CD4-positive, alpha-beta T cell (primary cell): ENCODE data around the gene PRTFDC1. TPM values are rescaled to one million over a fixed set of nuclear protein-coding genes. Genes with fewer than 3 reads are reported as not detected.

Experiments used
- ATAC-seq: fragments of 200-7000 bp; cut with Tn5 transposase; one replicate; pipeline ENCODE4 v1.10.0; 2022; ENCODE audit warnings: mild to moderate bottlenecking; ENCODE audit not compliant: poor library complexity
- CTCF ChIA-PET: fragments of 350-600 bp; sonication (Branson Sonifier 250); formaldehyde crosslinking; loops from one replicate; lab custom pipeline; 2021; ENCODE audit warnings: antibody characterized with exemption, inconsistent platforms; lab: Charles Lee
- POLR2A ChIA-PET: fragments of 350-600 bp; sonication (Branson Sonifier 250); formaldehyde crosslinking; loops from one replicate; lab custom pipeline; 2021; ENCODE audit warnings: antibody characterized with exemption, inconsistent platforms; lab: Charles Lee
- DNase-seq, 14 experiments: peaks; one replicate each; pipeline ENCODE4 v3.0.0-alpha.2; 2013 to 2020; ENCODE audit warnings: mixed read lengths in 2 of 14
- H3K27ac ChIP-seq, 2 donors: one replicate each; pipeline versions ENCODE4 v1.5.1 to v1.7.0; 2013; ENCODE audit warnings: low read length in 2 of 2, low read depth in 1 of 2, mild to moderate bottlenecking in 1 of 2
- H3K27me3 ChIP-seq, 2 experiments: 1 replicate in 1 of 2; 2 replicates in 1 of 2; pipeline versions ENCODE4 v1.6.1 to v1.7.0; 2013; ENCODE audit warnings: low read length in 2 of 2, control low read depth in 1 of 2, mild to moderate bottlenecking in 1 of 2, moderate library complexity in 1 of 2; ENCODE audit not compliant: insufficient read depth in 2 of 2, control insufficient read depth in 1 of 2
- H3K36me3 ChIP-seq: one replicate; pipeline ENCODE4 v1.6.1; 2013; ENCODE audit warnings: low read length, control low read depth; ENCODE audit not compliant: insufficient read depth
- H3K4me1 ChIP-seq: one replicate; pipeline ENCODE4 v1.6.1; 2013; ENCODE audit warnings: low read length, control low read depth; ENCODE audit not compliant: insufficient read depth
- H3K4me3 ChIP-seq: one replicate; pipeline ENCODE4 v1.5.1; 2013; ENCODE audit warnings: mild to moderate bottlenecking, low read length, moderate library complexity
- H3K9me3 ChIP-seq, 2 experiments: 1 replicate in 1 of 2; 2 replicates in 1 of 2; pipeline versions ENCODE4 v1.6.1 to v1.7.0; 2013; ENCODE audit warnings: low read length in 2 of 2, mild to moderate bottlenecking in 2 of 2, control low read depth in 1 of 2, moderate library complexity in 1 of 2; ENCODE audit not compliant: control insufficient read depth in 1 of 2, insufficient read depth in 1 of 2
- H3K27ac Mint-ChIP-seq: one replicate; pipeline ENCODE4 v1.8.0; 2020; ENCODE audit warnings: mixed read lengths
- H3K27me3 Mint-ChIP-seq: one replicate; pipeline ENCODE4 v1.8.0; 2021; ENCODE audit warnings: mixed read lengths
- H3K36me3 Mint-ChIP-seq: one replicate; pipeline ENCODE4 v1.8.0; 2021; ENCODE audit warnings: low read depth, mixed read lengths
- H3K4me1 Mint-ChIP-seq: one replicate; pipeline ENCODE4 v1.8.0; 2021; ENCODE audit warnings: low read depth, mixed read lengths
- H3K4me3 Mint-ChIP-seq: one replicate; pipeline ENCODE4 v1.8.0; 2020; ENCODE audit warnings: mild to moderate bottlenecking, mixed read lengths
- H3K9me3 Mint-ChIP-seq: one replicate; pipeline ENCODE4 v1.8.0; 2020; ENCODE audit warnings: mixed read lengths
- CTCF ChIP-seq: fragments of 200-600 bp; IDR thresholded peaks from one replicate; pipeline ENCODE4 v1.8.0; 2022; ENCODE audit warnings: antibody characterized with exemption, mild to moderate bottlenecking
- intact Hi-C, 2 experiments: fragments of 100-400 bp; cut with DNase I in 1 of 2; cut with micrococcal nuclease in 1 of 2; formaldehyde crosslinking; loops; one replicate each; pipeline versions ENCODE4 v1.15.1 to v1.9.0; 2023 to 2025; cut with DNase I, micrococcal nuclease
- total RNA-seq, 174 experiments: library from RNA in 2 of 174; stranded (reverse) in 2 of 174; gene quantifications; one replicate each; pipeline ENCODE4 v1.2.3 and lab custom pipeline; 2021 to 2026

PRTFDC1 gene
- total RNA-seq, 2 experiments from 2014 or later = 0.52 to 0.67 TPM

DNA sequence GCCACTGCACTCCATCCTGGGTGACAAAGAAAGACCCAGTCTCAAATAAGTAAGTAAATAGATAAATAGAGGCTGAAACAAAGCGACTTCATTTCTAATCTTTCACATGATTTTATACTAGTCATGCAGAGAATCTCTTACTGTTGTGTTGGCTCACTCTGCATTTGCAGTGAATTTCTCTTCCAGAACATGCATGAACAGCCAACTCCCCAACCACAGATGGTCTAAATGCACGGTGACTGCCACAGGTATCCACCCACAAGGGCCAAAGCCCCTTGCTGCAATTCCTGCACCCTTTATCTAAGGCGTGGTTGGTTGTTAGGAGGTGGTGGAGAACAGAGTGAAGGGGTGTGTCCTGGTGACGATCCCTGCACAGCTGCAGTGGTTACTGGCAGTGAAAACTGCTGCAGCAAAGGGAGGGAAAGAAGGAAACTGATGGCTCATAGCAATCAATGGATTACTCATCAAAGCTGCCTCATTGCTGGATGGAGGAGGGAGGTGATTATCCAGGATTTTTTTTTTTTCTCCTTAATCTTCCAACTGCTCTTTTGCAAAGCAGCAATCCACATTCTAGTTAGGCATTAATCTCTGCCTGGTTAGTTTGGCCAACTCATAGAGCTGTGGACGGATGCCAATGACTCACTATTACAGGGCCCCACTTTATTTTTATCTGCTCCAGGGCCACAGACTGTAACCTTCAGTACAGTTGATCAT lies 50.6 kb downstream of the PRTFDC1 start:
- ChIA-PET CTCF (no interaction called here), POLR2A (no interaction called here)
- Mint-ChIP-seq H3K36me3 (no peaks in the 10 kb centered on the region), H3K27ac (no peak overlapping the region), H3K27me3 (no peaks in the 10 kb centered on the region), H3K4me1 (peaks cover 30% of the 10 kb centered on the region), H3K4me3 (no peak overlapping the region), H3K9me3 (no peaks in the 10 kb centered on the region)
- Histone ChIP-seq H3K27ac (no peak overlapping the region), H3K36me3 (no peaks in the 10 kb centered on the region), H3K4me1 (peaks cover 24% of the 10 kb centered on the region), H3K27me3 (no peaks in the 10 kb centered on the region), H3K9me3 (no peaks in the 10 kb centered on the region), H3K4me3 (no peak overlapping the region)
- ATAC-seq = no peak
- peak in 2 of 14 experiments; percentile 8 to 15 for DNase-seq
- intact Hi-C loops = no loop called here
- no peak for TF ChIP-seq CTCF

DNA sequence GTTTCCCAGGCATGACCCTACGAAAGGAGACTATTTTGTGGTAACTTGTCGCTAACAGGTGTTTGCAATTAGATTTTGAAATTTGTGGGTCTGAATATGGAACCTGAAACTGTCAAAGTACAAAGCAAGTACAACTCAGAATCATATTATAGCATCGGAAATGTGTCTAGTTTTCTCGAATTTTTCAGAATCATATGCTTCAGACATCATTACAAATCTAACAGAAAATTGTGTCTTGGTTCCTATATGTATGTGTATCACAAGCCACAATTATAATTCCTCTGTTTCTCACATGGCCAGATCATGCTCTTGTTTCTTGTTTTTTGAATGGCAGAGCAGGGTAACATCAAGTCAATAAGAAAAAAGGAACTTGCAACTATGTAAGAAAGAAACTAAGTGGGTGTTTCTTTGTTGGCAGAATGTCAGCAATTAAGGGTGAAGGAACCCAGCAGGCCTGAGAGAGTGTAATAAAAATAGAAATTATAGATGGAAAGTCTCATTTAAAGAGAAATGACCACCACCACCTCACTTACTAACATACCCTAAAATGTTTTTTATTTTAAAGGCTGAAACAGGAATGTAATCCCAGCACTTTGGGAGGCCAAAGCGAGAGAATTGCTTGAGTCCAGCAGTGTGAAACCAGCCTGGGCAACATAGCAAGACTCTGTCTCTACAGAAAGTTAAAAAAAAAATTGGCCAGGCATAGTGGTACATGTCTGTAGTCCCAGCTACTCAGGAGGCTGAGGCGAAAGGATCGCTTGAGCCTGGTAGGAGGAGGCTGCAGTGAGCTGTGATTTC lies 51.3 kb downstream of the PRTFDC1 start:
- ChIA-PET CTCF (no interaction called here), POLR2A (interaction anchor here (0.7 kb wide), 1 partner anchor 60 kb away, joined by 3 read pairs; no protein-coding TSS in a partner anchor)
- Mint-ChIP-seq H3K27ac (no peak overlapping the region), H3K4me3 (no peak overlapping the region), H3K9me3 (no peaks in the 10 kb centered on the region), H3K27me3 (no peaks in the 10 kb centered on the region), H3K4me1 (peaks cover 30% of the 10 kb centered on the region), H3K36me3 (no peaks in the 10 kb centered on the region)
- Histone ChIP-seq H3K36me3 (no peaks in the 10 kb centered on the region), H3K4me3 (no peak overlapping the region), H3K27ac (no peak overlapping the region), H3K4me1 (peaks cover 30% of the 10 kb centered on the region), H3K27me3 (no peaks in the 10 kb centered on the region), H3K9me3 (no peaks in the 10 kb centered on the region)
- no peak for DNase-seq
- ATAC-seq = no peak
- TF ChIP-seq CTCF = no peak
- intact Hi-C loops = no loop called here

DNA sequence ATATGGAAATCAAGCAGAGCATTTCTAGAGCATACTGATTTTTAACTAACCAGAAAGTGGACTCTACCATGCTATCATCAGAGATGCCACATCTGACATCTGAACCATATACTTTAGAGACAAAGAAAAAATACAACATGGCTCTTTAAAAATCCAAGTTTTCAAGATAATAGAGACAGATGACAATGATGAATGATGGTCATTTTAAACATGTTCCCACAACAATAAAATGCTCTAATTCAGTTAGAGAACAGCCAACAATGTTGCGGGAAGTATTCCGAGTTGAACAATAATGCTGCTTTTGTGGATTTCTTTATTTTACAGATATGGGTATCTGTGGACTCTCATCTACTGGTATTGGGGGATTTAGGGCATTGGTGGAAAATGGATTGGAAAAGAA lies 52.8 kb downstream of the PRTFDC1 start:
- DNase-seq (no peak), ATAC-seq (no peak)
- Mint-ChIP-seq H3K27me3 (no peaks in the 10 kb centered on the region), H3K27ac (no peak overlapping the region), H3K36me3 (no peaks in the 10 kb centered on the region), H3K4me3 (no peak overlapping the region), H3K9me3 (no peaks in the 10 kb centered on the region), H3K4me1 (peaks cover 41% of the 10 kb centered on the region)
- Histone ChIP-seq H3K4me1 (peaks cover 43% of the 10 kb centered on the region), H3K27me3 (no peaks in the 10 kb centered on the region), H3K36me3 (no peaks in the 10 kb centered on the region), H3K9me3 (no peaks in the 10 kb centered on the region), H3K4me3 (no peak overlapping the region), H3K27ac (no peak overlapping the region)
- ChIA-PET CTCF (interaction anchor here (0.6 kb wide), 1 partner anchor 257 kb away, joined by 3 read pairs; no protein-coding TSS in a partner anchor), POLR2A (no interaction called here)
- TF ChIP-seq CTCF = no peak
- intact Hi-C loops = loop anchor here in 1 of 2 experiments (5.0 kb wide), 1 partner anchor 48 kb away; no protein-coding TSS in a partner anchor
